AG09319 (cell line): ENCODE results near the gene IBTK.
A peak's percentile ranks its signal among the peaks of the same experiment; 100 is the strongest.
"Not testable (repeated sequence)": the region's sequence is repeated elsewhere in the genome, so short reads cannot be mapped to it uniquely, and the experiment has no call there.

Experiments used
- DNase-seq: peaks from one replicate; pipeline ENCODE4 v3.0.0-alpha.2; 2010; ENCODE audit warnings: low read depth; ENCODE audit errors: extremely low read depth
- CTCF ChIP-seq: IDR thresholded peaks from 2 replicates; pipeline ENCODE4 v1.5.1; 2011; ENCODE audit warnings: low read depth, mild to moderate bottlenecking, inconsistent platforms, low read length, moderate library complexity

Gene IBTK

GRCh38 chr6:82257088-82257774 is 9.7 kb upstream of the IBTK start:
- DNase-seq = no peak
- no peak for TF ChIP-seq CTCF

- DNase-seq = not testable (repeated sequence)
These were observed 7.2 kb upstream of the IBTK start for GRCh38 chr6:82254722-82255121.

- no peak for DNase-seq
- peak; percentile 50 for TF ChIP-seq CTCF
These were observed 4.4 kb upstream of the IBTK start for GRCh38 chr6:82251942-82252341.

- DNase-seq = no peak
- TF ChIP-seq CTCF = no peak
These were observed 2.1 kb upstream of the IBTK start for GRCh38 chr6:82249381-82250253.

- DNase-seq = no peak
- TF ChIP-seq CTCF = no peak
These were observed 760 bp upstream of the IBTK start for GRCh38 chr6:82248273-82248735.

GRCh38 chr6:82246802-82247504 is 591 bp downstream of the IBTK start:
- no peak for TF ChIP-seq CTCF
- DNase-seq = no peak

GRCh38 chr6:82246370-82246769 is 1.2 kb downstream of the IBTK start:
- no peak for DNase-seq
- TF ChIP-seq CTCF = no peak
